Measurements from ENCODE around the gene GNPDA2. TPM values are rescaled to one million over a fixed set of nuclear protein-coding genes. Genes with fewer than 3 reads are reported as not detected.
"Not testable (repeated sequence)": the region's sequence is repeated elsewhere in the genome, so short reads cannot be mapped to it uniquely, and the experiment has no call there.

GNPDA2 gene
- total RNA-seq, result 1 to 10 TPM; 6.2 to 8.4 TPM
- long read RNA-seq, full-length matches to known transcripts, result 12 of 13 reads
- long read RNA-seq, partial matches to known transcripts, result 1 of 13 reads
- long read RNA-seq, other reads (novel, unspliced or antisense), result 0 of 13 reads

GRCh38 chr4:44726038-44726871, at the start of gene GNPDA2:
GNPDA2 (minus strand) TSS chr4:44726556; CDS start chr4:44722207, 4,349 bp downstream.
- intact Hi-C loops (cut with DNase I, micrococcal nuclease), result no loop called here
- DNase-seq (peak; percentile 90), ATAC-seq (peak; percentile 98)

GRCh38 chr4:44772340-44772739, 46.0 kb upstream of the GNPDA2 start:
- no peak for ATAC-seq
- DNase-seq, result no peak
- intact Hi-C loops (cut with DNase I, micrococcal nuclease), result no loop called here

DNA sequence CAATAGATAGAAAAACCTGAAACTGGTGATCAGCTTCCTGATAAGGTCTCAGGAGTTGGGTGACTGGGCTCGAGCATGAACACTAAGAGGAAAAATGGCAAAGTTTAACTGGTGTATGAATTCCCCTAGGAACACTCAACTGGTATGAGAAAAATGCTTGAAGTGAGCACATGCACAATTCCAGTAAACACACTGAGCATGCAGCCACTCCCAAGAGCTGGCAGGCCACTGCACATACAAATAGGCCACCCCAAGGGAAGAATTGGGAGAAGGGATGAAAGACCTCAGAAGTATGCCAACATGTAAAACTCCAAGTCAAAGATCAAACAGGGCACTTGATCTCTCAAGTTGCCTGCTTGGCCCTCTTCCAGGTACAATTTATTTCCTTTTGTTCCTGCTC, 45.4 kb upstream of the GNPDA2 start:
- intact Hi-C loops (cut with DNase I, micrococcal nuclease), result no loop called here
- no peak for ATAC-seq
- no peak for DNase-seq

GRCh38 chr4:44766453-44766852, 40.1 kb upstream of the GNPDA2 start:
- no peak for ATAC-seq
- intact Hi-C loops (cut with DNase I, micrococcal nuclease), result loop anchor here in 1 of 2 donors (10.0 kb wide), 1 partner anchor 1508 kb away; no protein-coding TSS in a partner anchor
- no peak for DNase-seq

- ATAC-seq (no peak), DNase-seq (no peak)
- intact Hi-C loops (cut with DNase I, micrococcal nuclease), result loop anchor here in 1 of 2 donors (10.0 kb wide), 1 partner anchor 1510 kb away; no protein-coding TSS in a partner anchor
Observed at GRCh38 chr4:44765116-44765515, 38.8 kb upstream of the GNPDA2 start.

GRCh38 chr4:44761306-44761705, 35.0 kb upstream of the GNPDA2 start:
- intact Hi-C loops (cut with DNase I, micrococcal nuclease), result loop anchor here in 1 of 2 donors (10.0 kb wide), 1 partner anchor 1513 kb away; no protein-coding TSS in a partner anchor
- no peak for ATAC-seq
- DNase-seq, result no peak

- no peak for ATAC-seq
- intact Hi-C loops (cut with DNase I, micrococcal nuclease), result loop anchor here in 1 of 2 donors (10.0 kb wide), 1 partner anchor 1514 kb away; no protein-coding TSS in a partner anchor
- no peak for DNase-seq
Observed at GRCh38 chr4:44760142-44760898, 34.0 kb upstream of the GNPDA2 start.

- no peak for ATAC-seq
Observed at GRCh38 chr4:44756559-44756958, 30.2 kb upstream of the GNPDA2 start.

DNA sequence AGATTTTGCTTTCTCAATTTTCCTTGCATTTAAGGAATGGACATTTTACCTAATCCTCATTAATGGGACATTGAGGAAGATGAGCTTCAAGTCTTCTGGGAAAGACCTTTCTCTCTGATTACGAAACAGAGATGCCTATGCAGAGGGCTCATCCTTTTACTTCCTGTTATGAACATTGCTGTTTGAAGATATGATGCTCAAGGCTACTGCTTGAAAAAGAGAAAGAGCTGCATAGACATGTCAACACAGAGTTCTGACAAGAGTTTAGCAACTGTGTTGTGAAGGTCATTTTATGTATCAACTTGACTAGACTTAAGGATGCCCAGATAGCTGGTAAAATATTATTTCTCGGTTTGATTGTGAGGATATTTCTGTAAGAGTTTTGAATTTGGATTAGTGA, 13.8 kb upstream of the GNPDA2 start:
- intact Hi-C loops (cut with DNase I, micrococcal nuclease), result no loop called here
- ATAC-seq (no peak), DNase-seq (no peak)

More at GRCh38 chr4:44756559-44756958, 30.2 kb upstream of the GNPDA2 start:
- no peak for DNase-seq
- intact Hi-C loops (cut with DNase I, micrococcal nuclease), result no loop called here

DNA sequence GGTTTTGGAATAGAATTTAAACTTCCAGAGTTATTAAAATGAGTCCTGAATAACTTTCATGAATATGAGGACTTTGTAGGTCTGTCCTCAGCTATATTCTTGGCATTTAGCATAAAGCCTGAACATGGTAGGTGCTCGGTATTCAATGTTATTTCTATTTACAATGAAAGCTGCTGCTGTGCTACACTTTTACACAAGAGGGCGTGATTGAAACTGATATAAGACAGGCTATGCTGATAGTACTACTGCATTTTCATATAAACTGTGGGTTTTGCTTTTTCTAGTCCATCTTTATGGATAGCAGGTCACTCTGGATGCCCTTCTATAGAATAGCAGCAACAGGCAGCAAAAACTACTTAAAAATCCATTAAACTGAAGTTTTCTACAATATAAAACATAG, 12.3 kb upstream of the GNPDA2 start:
- DNase-seq, result no peak
- no peak for ATAC-seq
- intact Hi-C loops (cut with DNase I, micrococcal nuclease), result no loop called here

DNA sequence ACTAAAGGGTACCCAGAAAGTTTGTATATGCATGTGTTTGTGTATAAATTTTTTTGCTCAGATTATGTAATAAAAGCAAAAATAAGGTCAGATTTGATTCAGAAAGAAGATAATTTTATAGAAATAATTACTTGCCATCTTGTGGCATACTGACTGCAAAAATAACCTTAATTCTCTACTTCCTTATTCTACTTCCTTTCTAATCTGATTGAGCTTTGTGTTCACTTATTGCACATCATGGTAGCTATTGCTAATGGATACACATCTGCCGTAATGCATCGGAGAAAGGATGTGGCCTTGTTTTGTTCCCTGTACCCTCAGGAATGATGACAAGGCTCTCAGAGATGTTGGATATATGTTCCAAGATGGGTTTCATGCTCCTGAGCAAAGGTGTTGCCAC, 10.5 kb upstream of the GNPDA2 start:
- intact Hi-C loops (cut with DNase I, micrococcal nuclease), result no loop called here
- ATAC-seq (no peak), DNase-seq (no peak)

DNA sequence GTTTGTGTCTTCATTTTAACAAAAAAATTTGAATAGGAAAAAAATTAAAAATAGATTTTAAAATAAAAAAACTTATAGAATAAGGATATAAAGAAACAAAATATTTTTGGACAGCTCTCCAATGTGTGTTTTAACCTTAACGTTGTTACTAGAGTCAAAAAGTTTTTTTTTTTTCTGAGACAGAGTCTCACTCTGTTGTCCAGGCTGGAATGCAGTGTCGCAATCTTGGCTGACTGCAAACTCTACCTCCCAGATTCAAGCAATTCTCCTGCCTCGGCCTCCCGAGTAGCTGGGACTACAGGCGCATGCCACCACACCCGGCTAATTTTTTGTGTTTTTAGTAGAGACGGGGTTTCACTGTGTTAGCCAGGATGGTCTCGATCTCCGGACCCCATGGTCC, 2.3 kb upstream of the GNPDA2 start:
- ATAC-seq; DNase-seq; intact Hi-C loops (cut with DNase I, micrococcal nuclease): not testable (repeated sequence)

DNA sequence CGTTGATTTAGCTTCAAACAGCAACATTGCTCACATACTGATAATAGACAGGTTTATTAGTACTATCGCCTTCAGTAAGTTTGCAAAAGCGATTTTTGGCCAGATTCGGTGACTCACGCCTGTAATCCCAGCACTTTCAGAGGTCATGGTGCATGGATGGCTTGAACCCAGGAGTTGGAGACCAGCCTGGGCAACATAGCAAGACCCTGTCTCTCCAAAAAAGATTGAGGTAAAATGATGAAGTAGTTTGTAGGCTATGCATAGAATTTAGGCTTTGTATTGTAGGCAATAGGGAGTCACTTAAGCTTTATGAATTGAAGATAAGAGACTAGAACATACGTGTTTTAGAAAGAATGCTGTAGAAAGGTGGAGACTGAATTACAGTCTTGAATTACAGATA, 1.1 kb upstream of the GNPDA2 start:
- no peak for DNase-seq
- intact Hi-C loops (cut with DNase I, micrococcal nuclease), result no loop called here
- peak; percentile 25 for ATAC-seq

- intact Hi-C loops (cut with DNase I, micrococcal nuclease), result no loop called here
- ATAC-seq (peak; percentile 13), DNase-seq (no peak)
Observed at GRCh38 chr4:44725726-44726037, 674 bp downstream of the GNPDA2 start.

GRCh38 chr4:44725166-44725565, 1.2 kb downstream of the GNPDA2 start:
- intact Hi-C loops (cut with DNase I, micrococcal nuclease), result no loop called here
- no peak for DNase-seq
- ATAC-seq, result no peak

GRCh38 chr4:44722001-44722400, 4.4 kb downstream of the GNPDA2 start:
- DNase-seq, result no peak
- intact Hi-C loops (cut with DNase I, micrococcal nuclease), result no loop called here

DNA sequence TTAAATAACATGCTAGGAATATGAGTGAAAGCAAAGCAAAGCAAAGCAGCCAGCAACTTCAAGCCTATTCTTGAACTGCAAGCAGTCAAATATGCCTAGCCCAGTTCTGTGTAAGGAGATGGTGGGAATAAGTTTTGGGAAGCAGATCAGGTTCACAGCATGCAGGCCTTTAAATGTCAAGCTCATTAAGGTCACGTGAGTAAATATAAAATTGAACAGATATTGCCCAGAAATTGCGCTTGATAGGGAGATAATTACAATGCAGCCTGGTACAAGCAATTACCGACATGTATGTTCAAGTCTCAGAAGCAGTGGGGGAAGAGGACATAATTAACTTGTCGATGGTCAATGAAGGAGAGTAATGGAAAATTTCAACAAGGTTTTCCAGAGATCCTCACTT, 6.0 kb downstream of the GNPDA2 start:
- intact Hi-C loops (cut with DNase I, micrococcal nuclease), result no loop called here
- no peak for ATAC-seq

More at GRCh38 chr4:44722001-44722400, 4.4 kb downstream of the GNPDA2 start:
- ATAC-seq, result no peak

DNA sequence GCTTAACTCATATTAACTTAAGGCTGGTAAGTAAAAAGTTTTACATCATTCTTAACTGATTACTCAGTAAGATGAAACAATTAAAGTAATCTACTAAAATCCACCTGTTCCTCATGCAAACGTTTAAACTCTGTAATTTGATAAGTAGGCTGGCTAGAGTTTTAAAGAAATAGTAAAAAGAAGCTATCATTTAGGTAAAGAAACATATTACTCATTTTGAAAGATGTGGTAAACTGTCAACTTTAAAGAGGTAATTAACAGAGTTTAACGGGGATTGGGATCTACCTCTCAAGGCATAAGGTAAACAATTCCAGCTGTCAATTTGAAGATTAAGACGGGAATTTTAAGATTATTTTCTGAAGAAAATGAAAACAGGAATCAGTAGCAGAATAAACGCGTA, 9.8 kb downstream of the GNPDA2 start:
- intact Hi-C loops (cut with DNase I, micrococcal nuclease), result no loop called here
- no peak for ATAC-seq
- no peak for DNase-seq

More for the DNA sequence above, 6.0 kb downstream of the GNPDA2 start:
- no peak for DNase-seq

GRCh38 chr4:44713125-44713524, 13.2 kb downstream of the GNPDA2 start:
- intact Hi-C loops (cut with DNase I, micrococcal nuclease), result no loop called here
- ATAC-seq (no peak), DNase-seq (no peak)

DNA sequence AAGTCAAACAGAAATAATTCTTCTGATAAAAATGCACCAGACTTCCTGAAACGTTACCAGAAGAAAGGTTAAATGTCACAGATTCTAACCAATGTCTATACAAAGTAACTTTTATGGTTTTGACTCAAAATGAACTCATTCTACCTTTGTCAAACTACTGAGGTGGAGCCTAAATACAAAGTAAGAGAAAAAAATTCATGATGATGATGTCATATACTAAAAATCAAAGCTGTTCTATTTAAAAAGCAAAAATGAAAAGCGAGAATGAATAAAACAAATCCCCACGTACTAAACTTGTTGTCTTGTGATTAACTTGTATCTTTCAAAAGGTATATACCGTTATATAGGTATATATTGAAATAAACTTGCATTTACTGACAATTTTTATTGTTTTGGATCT, 21.7 kb downstream of the GNPDA2 start:
- ATAC-seq, result no peak
- intact Hi-C loops (cut with DNase I, micrococcal nuclease), result no loop called here
- no peak for DNase-seq
